Thyroid gland (tissue), 4 donors: Measurements from ENCODE around the gene PEX14. TPM values are rescaled to one million over a fixed set of nuclear protein-coding genes. Genes with fewer than 3 reads are reported as not detected.
"Not testable (repeated sequence)": the region's sequence is repeated elsewhere in the genome, so short reads cannot be mapped to it uniquely, and the experiment has no call there.

Source experiments
- DNase-seq, 2 donors: peaks; one replicate each; pipeline ENCODE4 v3.0.0-alpha.2; 2019
- H3K27ac ChIP-seq, 3 donors: fragments of 200-600 bp; sonication (generic); 1 replicate in 2 of 3; 2 replicates in 1 of 3; pipeline ENCODE4 v1.5.1; 2016 to 2019; ENCODE audit warnings: mild to moderate bottlenecking in 1 of 3, moderate library complexity in 1 of 3
- H3K27me3 ChIP-seq: fragments of 200-600 bp; sonication (generic); one replicate; pipeline ENCODE4 v1.5.1; 2019
- H3K36me3 ChIP-seq, 2 donors: fragments of 200-600 bp; sonication (generic); one replicate each; pipeline ENCODE4 v1.5.1; 2016 to 2019
- H3K4me1 ChIP-seq, 2 donors: fragments of 200-600 bp; sonication (generic); one replicate each; pipeline ENCODE4 v1.5.1; 2017 to 2019
- H3K4me3 ChIP-seq, 3 donors: fragments of 200-600 bp; sonication (generic); replicated peaks in 1 of 3; 1 replicate in 2 of 3; 2 replicates in 1 of 3; pipeline ENCODE4 v1.5.1; 2016; ENCODE audit warnings: mild to moderate bottlenecking in 1 of 3
- H3K9me3 ChIP-seq: fragments of 200-600 bp; sonication (generic); one replicate; pipeline ENCODE4 v1.5.1; 2017
- CTCF ChIP-seq, 6 experiments: fragments of 200-600 bp in 3 of 6; fragments of 450-650 bp in 3 of 6; sonication (generic) in 3 of 6; IDR thresholded peaks; one replicate each; pipeline ENCODE4 v1.5.1; 2016 to 2019; ENCODE audit warnings: antibody characterized with exemption in 6 of 6, mild to moderate bottlenecking in 2 of 6, inconsistent platforms in 1 of 6, moderate library complexity in 1 of 6
- POLR2A ChIP-seq, 2 donors: fragments of 450-650 bp; IDR thresholded peaks; one replicate each; pipeline ENCODE4 v1.6.1; 2017; ENCODE audit warnings: antibody characterized with exemption in 2 of 2, mild to moderate bottlenecking in 2 of 2, moderate library complexity in 1 of 2
- WGBS, 2 donors: methylation state at CpG; one replicate each; pipeline ENCODE4 v1.1.5; 2017; 5-methylcytosine and 5-hydroxymethylcytosine counted together
- intact Hi-C: fragments of 100-400 bp; cut with DNase I; formaldehyde crosslinking; loops from one replicate; pipeline ENCODE4 v1.15.1; 2023
- total RNA-seq, 4 donors: library from RNA; depleted of rRNA; stranded (reverse); fragments of >200 nt; gene quantifications; one replicate each; pipeline ENCODE4 v1.2.3, GENCODE V29; 2016

PEX14 gene
- total RNA-seq, 4 donors from 2014 or later: 14.0 to 28.4 (median 20.7) TPM

GRCh38 chr1:10473145-10473765 lies 1.5 kb upstream of the PEX14 start:
- WGBS, 2 donors: 85 to 88% methylated on average over 23 of the region's 23 CpGs
- intact Hi-C loops: no loop called here

GRCh38 chr1:10474309-10474612 lies 489 bp upstream of the PEX14 start:
- H3K27me3 ChIP-seq, H3K36me3 ChIP-seq, DNase-seq, intact Hi-C loops, H3K27ac ChIP-seq, H3K9me3 ChIP-seq: not testable (repeated sequence)
- Histone ChIP-seq H3K4me1 (peaks cover 4 to 15% of the 10 kb centered on the region in 2 donors), H3K4me3 (peak overlapping the region in 1 of 3 donors; percentile 89)
- 86 to 87% methylated on average over 10 of the region's 10 CpGs for WGBS, 2 donors

More at GRCh38 chr1:10473145-10473765, 1.5 kb upstream of the PEX14 start:
- H3K9me3 ChIP-seq: no peaks in the 10 kb centered on the region
- H3K27ac ChIP-seq: no peak overlapping the region
- peaks cover 0 to 9% of the 10 kb centered on the region in 2 donors for H3K36me3 ChIP-seq
- TF ChIP-seq CTCF (IDR thresholded peaks at IDR 0.05) (no peak), POLR2A (IDR thresholded peaks at IDR 0.05) (no peak)
- H3K27me3 ChIP-seq: no peaks in the 10 kb centered on the region
- H3K4me1 ChIP-seq: peaks cover 4 to 15% of the 10 kb centered on the region in 2 donors
- no peak overlapping the region for H3K4me3 ChIP-seq
- no peak for DNase-seq

DNA sequence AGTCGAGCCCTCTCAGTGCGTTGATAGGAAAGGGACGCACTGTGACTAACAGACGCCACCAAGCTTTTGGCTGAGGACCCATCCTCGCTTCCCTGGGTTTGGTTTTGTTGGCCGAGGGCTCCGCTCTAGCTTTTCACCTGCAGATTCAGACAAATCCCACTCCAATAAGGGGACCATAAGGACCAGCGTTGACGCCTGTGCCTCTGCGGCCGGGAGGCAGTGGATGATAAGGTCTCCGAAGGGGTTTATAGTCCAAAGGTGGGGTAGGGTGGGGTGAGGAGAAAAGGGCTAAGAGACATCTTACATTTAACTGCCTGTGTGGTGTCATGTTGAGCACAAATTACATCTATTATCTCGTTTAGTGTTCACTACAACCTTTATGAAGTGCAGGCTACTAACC lies 760 bp downstream of the PEX14 start:
- intact Hi-C loops: no loop called here
- Histone ChIP-seq H3K9me3 (no peaks in the 10 kb centered on the region), H3K4me3 (peak overlapping the region; percentile 2 to 89 (median 63)), H3K27ac (peak overlapping the region in 2 of 3 donors; percentile 76 to 85), H3K4me1 (peaks cover 4 to 15% of the 10 kb centered on the region in 2 donors), H3K36me3 (no peaks in the 10 kb centered on the region), H3K27me3 (no peaks in the 10 kb centered on the region)
- no peak for DNase-seq
- TF ChIP-seq CTCF (IDR thresholded peaks at IDR 0.05): no peak
- no peak for TF ChIP-seq POLR2A (IDR thresholded peaks at IDR 0.05)
- WGBS, 2 donors: 2 to 3% methylated on average over 8 to 11 of the region's 13 CpGs

GRCh38 chr1:10479296-10479695 lies 4.5 kb downstream of the PEX14 start:
- Histone ChIP-seq H3K4me3 (no peak overlapping the region), H3K9me3 (no peaks in the 10 kb centered on the region), H3K4me1 (peaks cover 4 to 7% of the 10 kb centered on the region in 2 donors), H3K36me3 (no peaks in the 10 kb centered on the region), H3K27ac (no peak overlapping the region), H3K27me3 (no peaks in the 10 kb centered on the region)
- TF ChIP-seq CTCF (IDR thresholded peaks at IDR 0.05) (no peak), POLR2A (IDR thresholded peaks at IDR 0.05) (no peak)
- intact Hi-C loops: no loop called here
- WGBS, 2 donors: 76 to 81% methylated on average over 8 of the region's 8 CpGs
- DNase-seq: no peak

- intact Hi-C loops: no loop called here
- WGBS, 2 donors: 93 to 95% methylated on average over 2 of the region's 2 CpGs
- Histone ChIP-seq H3K4me3 (no peak overlapping the region), H3K27ac (no peak overlapping the region), H3K9me3 (no peaks in the 10 kb centered on the region), H3K36me3 (no peaks in the 10 kb centered on the region), H3K27me3 (no peaks in the 10 kb centered on the region), H3K4me1 (peaks cover 4 to 6% of the 10 kb centered on the region in 2 donors)
- TF ChIP-seq POLR2A (IDR thresholded peaks at IDR 0.05): no peak
- no peak for DNase-seq
Observed at GRCh38 chr1:10480614-10481013, 5.9 kb downstream of the PEX14 start.

DNA sequence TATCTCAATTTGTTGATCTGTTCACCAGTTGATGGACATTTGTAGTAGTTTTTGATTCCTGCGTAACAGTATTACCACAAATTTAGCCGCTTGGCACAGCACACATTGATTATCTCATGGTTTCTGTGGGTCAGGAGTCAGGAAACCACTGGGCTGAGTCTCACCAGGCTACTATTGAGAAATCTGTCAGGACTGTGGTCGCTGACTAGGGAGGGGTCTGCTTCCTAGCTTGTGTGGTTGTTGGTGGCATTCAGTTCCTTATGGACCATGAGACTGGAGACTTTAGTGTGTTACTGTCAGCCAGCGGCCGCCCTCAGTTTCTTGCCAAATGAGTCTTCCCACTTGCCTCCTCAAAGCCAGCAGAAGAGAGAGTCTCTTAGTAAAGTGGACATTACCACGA lies 9.8 kb downstream of the PEX14 start:
- DNase-seq: no peak
- intact Hi-C loops: no loop called here
- Histone ChIP-seq H3K4me1 (peaks cover under 1 to 2% of the 10 kb centered on the region in 2 donors), H3K4me3 (no peak overlapping the region), H3K9me3 (no peaks in the 10 kb centered on the region), H3K27me3 (no peaks in the 10 kb centered on the region), H3K27ac (no peak overlapping the region), H3K36me3 (no peaks in the 10 kb centered on the region)
- TF ChIP-seq CTCF (IDR thresholded peaks at IDR 0.05) (no peak), POLR2A (IDR thresholded peaks at IDR 0.05) (no peak)
- WGBS, 2 donors: 88 to 91% methylated on average over 4 to 6 of the region's 6 CpGs
